OCI-LY7 (cell line): ENCODE measurements around the gene TYW5.

Experiments
- CTCF ChIP-seq: fragments of 200-600 bp; sonication (generic); conservative IDR thresholded peaks from 2 replicates; pipeline ENCODE4 v1.5.1; 2014; ENCODE audit warnings: mild to moderate bottlenecking, antibody characterized with exemption, low read length, moderate library complexity, mixed read lengths
- EZH2phosphoT487 ChIP-seq: fragments of 200-600 bp; sonication (generic); IDR thresholded peaks from 2 replicates; pipeline ENCODE4 v1.6.1; 2018; ENCODE audit warnings: low read depth, borderline replicate concordance, mild to moderate bottlenecking, mixed run types, antibody characterized with exemption, low read length, moderate library complexity, mixed read lengths

- TF ChIP-seq CTCF (no peak), EZH2phosphoT487 (no peak)
These were observed 44.8 kb downstream of the TYW5 start for GRCh38 chr2:199910338-199911051.
